Caki2 (cell line): Measurements from ENCODE around the gene ARSG. TPM values are rescaled to one million over a fixed set of nuclear protein-coding genes. Genes with fewer than 3 reads are reported as not detected.

Source experiments
- DNase-seq: peaks from one replicate; pipeline ENCODE4 v3.0.0-alpha.2; 2015; ENCODE audit warnings: low read depth
- in situ Hi-C: cut with HindIII; loops from 2 replicates; pipeline ENCODE4 v1.10.0; 2016; ENCODE audit warnings: low sequenced_read_pairs, low pct_unique_long_range_greater_than_20kb, mixed read lengths
- total RNA-seq: library from RNA; depleted of rRNA; stranded (reverse); fragments of >200 nt; shearing (Covaris generic); gene quantifications from 2 replicates; pipeline ENCODE4 v1.2.3, GENCODE V29; 2014; ENCODE audit warnings: low replicate concordance

ARSG gene
- total RNA-seq, 1 experiment from 2014 or later = 0.41 TPM

GRCh38 chr17:68429881-68430280, 138.6 kb downstream of the ARSG start:
- DNase-seq = no peak
- in situ Hi-C loops = no loop called here

DNA sequence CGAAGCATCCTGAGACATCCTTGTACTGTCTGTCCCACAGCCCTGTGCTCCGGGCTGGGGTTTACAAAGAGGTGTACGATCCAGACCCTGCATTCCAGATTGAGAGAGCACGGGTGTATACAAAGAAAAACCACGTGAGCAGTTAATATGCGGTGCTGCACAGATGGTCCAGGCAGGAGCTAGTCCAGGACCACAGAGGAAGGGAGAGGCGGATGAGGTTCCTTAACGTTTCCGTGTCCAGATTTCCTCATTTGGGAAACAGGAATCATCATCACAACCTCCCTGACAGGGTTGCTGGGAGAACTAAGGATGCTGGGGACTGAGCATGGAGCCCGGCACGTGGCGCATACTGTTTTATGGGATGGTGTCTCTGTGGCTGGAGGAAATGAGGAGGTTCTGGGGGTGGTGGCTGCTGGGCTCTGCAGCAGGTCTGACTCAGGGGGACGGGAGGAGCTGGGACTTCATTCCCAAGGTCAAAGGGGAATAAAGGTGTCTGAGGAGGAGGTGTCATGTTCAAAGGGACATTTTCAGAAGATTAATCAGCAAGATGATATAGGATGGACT, 139.8 kb downstream of the ARSG start:
- no peak for DNase-seq
- in situ Hi-C loops = no loop called here

DNA sequence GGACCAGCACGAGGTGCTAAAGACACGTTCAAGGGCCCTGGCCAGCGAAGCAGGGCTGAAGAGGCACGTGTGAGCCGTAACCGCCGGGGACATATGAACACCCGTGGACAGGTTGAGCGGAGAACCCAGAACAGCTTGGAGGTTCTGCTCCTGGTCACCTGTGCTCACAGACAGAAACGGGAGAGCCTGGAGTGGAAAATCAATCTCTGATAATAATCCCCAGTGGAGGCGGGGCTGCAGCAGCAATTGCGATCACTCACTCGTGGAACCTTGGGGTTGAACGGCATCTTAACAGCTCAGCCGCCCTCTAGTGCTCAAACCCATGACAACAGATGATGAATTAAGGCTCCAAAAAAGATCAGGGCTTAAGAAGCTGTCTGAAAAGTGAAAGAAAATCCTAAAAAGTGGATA, 140.4 kb downstream of the ARSG start:
- no peak for DNase-seq
- in situ Hi-C loops = no loop called here

GRCh38 chr17:68432086-68432864, 141.0 kb downstream of the ARSG start:
- in situ Hi-C loops = no loop called here
- DNase-seq = no peak

DNA sequence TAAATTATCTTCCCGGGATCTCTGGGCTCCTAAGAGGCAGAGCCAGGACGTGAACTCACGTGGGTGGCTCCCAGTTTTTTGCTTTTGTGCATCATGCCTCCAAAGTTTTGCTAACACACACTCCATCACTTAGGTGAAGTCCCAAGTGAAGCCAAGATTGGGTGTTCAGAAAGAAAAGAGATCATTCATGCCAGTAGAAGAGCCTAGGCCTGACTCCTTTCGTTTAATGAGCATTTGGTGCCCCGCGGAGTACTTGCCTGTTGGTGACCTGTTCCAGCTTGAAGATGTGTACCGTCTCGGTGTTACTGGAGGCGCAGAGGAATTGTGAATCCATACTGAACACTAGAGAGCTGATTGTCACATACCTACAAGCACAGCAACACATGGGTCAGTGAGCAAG, 141.9 kb downstream of the ARSG start:
- in situ Hi-C loops = no loop called here
- DNase-seq = no peak

DNA sequence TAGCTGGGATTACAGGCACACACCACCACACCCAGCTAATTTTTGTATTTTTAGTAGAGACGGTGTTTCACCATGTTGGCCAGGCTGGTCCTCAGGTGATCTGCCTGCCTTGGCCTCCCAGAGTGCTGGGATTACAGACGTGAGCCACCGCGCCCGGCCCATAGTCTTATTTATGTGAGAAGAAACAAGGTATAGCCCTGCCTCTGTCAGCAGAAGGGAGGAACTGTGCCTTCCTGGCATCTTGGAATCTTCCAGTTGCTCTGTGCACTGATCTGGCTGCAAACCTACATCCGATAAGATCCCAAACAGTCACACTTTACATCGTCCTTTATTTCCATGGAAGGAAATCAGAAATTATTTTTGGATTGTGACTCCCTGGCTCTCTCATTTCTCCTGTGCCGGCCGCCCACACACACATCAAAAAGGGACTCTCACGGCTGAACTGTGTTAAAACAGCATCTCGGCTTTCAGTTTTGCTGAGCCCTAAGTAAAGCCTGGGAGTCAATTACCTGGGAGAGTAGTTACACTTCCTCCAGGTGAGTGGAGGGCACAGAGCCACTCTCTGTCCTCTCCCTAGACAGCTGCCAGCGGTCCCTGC, 142.7 kb downstream of the ARSG start:
- DNase-seq = no peak
- in situ Hi-C loops = no loop called here

DNA sequence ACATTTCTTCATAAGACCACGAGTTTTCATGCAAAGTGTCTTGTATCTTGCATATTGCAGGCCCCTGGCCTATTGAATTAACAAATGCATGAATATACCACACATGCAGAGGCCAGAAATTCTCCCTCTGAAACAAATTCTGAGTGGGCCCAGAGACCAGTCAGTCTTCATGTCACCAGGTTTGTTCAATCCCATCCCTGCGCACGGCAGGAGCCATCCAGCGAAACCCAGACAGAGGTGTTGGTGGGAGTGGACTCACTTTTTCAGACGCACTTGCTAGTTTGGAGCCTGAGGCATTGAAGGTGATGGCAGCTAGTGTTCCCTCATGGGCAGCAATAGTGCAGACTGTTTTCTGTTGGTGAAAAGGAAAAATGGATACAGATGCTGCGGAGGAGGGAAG, 144.1 kb downstream of the ARSG start:
- in situ Hi-C loops = no loop called here
- no peak for DNase-seq

DNA sequence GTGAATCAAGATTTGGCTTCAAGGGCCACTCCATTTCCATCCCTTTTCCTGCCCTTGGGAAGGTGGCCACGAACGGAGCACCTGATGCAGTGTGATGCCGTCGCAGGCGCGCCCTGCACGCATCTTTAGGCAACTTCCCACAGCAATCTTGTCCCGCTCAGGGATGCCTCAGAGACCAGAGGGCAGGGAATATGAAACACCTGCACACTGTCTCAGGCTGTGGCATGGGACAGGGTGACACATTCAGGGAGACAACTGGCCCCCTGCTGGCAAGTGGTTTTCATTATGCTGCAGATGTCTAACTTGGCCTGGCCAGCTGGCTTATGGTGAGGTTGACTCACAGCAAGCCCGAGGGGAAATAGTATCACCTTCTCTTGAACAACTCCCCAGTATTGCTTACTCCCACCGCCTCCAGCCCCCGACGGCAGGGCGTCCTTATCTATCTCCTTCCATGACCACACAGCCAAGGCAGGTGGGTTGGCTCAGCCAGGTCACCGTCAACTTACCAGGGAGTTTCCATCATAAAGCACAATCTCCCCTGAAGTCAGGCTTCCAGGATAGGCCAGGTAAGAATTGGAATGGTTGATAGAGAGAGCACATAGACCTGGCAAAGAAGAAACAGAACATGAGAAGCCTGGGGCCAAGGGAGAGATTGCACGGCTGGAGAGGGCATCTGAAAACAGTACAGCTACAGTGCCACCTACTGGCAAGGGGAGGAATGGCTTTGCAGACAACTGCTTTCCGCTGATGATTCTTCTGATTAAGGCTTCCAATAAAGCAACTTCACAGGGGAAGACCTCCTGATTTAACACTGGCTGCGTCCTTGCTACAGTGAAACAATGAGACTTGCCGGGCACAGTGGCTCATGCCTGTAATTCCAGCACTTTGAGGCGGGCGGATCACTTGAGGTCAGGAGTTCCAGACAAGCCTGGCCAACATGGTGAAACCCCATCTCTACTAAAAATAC, 144.9 kb downstream of the ARSG start:
- in situ Hi-C loops = no loop called here
- peak; percentile 59 for DNase-seq

- no peak for DNase-seq
- in situ Hi-C loops = no loop called here
Observed at GRCh38 chr17:68437979-68438822, 146.9 kb downstream of the ARSG start.

DNA sequence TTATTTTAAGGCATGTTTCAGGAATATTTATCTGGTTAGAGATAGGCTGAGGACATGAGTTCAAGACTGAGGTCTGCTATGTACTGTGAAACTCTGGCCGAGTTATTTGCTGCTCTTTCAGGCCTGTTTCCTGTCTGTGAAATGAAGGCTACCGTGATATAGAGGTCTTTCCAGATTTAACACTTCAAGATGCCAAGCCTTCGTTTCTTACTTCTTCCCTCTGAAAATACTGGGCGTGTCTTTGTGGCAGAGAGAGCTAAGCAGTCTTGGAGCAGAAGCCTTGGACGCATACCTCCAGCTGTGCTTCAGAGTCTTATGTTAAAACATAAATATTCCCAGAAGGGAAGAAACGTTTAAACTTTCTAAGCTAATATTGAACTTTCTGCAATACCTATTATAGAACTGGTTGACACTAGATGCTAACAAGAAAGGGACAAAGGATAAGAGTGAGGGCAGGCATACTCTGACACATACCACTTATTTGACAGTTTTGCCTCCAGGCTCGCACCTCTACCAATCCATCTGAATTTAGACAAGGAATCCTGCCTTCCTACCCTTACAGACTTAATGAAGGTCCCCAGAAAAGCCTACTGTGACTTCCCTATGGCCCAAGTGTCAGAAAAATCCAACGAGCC, 148.5 kb downstream of the ARSG start:
- no peak for DNase-seq
- in situ Hi-C loops = no loop called here

DNA sequence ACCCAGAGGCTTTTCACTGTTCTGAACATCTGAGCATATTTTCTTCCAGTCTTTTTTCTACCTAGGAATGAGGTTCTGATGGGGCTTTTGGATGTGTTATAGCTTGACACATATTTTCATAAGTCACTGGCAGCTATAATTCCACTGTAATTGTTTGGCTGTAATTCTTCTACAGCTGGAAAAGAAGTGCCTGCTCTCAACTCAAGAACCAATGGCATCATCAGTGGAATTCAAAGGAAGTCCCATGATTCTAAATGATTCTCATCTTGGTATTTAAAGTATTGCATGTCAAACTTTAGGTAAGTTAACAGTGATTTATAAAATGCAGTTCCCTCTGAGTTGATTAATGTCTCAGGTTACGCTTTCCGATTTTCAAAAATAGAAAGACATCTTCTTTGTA, 149.2 kb downstream of the ARSG start:
- DNase-seq = no peak
- in situ Hi-C loops = no loop called here

DNA sequence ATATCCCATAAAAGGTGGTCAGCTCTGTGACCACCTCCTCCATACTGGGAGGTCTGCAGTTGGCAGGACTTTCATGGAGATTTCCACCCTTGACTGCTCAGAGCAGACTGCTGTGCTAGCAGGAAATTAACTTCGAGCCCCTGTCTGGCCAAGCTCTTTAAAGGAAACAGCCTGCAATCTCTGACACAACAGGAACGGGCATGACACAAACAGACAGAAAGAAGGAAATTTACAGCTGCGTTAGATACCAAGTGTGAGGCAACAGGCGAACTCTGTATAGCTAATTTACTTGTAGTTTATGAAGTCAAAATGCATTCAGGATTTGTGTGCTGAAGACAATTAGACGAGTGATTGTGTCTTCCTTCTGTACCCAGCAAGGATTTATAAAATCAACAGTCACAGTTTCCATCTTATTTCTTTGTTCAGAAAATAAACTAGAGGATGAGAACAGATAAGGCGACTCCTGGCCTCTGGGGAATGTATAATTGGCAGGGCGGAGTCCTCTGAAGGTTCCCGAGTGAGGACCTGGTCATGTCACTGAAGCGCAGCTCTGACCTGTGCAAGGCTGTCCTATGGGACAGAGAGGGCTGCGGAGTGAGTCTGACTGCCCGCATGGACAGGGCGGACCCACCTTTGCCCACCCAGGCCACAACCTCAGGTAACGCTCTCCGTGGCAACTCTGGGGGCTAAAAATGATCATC, 149.9 kb downstream of the ARSG start:
- DNase-seq = no peak
- in situ Hi-C loops = no loop called here

- in situ Hi-C loops = no loop called here
- no peak for DNase-seq
Observed at GRCh38 chr17:68443972-68444464, 152.7 kb downstream of the ARSG start.

DNA sequence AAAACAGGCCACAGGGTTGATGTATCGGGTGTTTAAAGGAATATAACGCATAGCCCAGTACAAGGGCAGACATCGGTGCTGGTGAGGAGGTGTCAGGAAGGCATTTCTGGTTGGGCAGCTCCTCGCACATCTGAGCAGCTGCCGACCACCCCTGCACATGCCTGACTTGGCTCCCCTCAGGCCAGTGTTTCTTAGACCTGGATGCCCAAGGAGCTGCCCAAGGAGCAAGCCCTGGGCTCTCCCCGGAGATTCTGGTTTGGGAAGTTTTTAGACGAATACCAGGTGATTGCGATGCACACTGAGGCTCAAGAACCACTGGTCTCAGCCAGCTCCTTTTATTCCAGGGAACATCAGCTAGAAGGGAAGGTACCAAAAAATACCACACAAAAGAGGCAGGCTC, 154.4 kb downstream of the ARSG start:
- in situ Hi-C loops = no loop called here
- no peak for DNase-seq

DNA sequence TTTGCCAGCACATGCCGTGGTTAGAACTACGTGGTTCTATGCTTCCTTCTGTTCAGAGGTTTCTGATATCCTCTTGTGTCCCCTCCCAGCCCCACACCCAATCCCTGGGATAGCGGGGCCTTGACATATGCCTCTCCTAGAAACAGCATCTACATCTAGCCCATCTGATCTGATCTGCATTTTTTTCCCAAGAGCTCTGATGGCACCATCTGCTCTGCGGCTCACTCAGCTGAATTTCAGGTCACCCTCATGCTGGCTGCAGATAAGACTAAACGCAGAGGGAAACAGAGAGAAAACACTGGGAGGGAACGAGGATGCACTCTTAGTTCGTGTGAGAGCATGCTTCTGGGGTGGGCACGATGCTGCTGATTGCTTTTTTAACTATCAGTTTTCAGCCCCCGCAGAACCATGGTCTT, 155.3 kb downstream of the ARSG start:
- in situ Hi-C loops = no loop called here

DNA sequence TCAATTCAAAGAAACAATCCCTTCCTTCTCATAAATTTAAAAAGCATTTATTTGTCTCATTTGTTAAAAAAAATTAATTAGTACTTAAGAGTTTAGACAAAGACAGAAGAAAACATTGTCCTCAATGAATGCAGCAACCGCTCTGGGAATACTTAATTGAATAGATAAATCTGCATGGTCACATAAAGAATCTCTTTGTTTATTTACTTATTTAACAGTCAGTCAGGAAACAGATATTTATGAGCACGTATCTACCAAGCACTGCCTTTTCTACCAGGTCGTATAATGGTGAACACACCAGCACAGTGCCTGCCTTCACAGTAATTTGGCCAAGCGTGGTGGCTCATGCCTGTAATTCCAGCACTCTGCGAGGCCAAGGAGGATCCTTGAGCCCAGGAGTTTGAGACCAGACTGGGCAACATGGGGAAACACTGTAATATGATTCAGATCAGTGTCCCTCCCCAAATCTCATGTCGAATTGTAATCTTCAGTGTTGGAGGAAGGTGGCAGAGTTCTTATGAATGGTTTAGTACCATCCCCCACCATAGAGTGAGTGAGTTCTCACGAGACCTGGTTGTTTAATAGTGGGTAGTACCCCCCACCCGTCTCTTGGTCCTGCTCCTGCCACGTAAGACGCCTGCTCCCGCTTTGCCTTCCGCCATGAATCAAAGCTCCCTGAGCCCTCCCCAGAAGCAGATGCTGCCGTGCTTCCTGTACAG, 157.9 kb downstream of the ARSG start:
- in situ Hi-C loops = no loop called here
- no peak for DNase-seq

More for the DNA sequence above, 155.3 kb downstream of the ARSG start:
- DNase-seq = no peak
